ENCODE results near the gene SYDE2.

DNA sequence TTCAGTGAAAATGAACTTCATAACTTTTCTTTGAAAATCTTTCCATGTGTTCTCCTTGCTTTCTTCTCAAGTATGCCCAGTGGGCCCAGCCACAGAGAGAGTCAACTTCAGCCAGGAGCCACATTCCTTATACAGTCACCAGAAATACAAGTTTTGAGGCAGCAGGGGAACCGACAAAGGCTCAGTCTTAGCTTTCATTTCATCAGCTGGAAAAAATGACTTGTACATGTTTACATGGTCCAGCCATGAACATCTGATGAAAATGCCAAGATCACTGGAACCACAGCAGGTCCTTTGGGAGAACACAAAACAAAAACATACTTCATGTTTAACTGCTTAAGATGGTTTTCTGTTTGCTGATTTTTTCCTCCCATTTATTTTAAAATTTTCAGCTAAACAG is 72.5 kb downstream of the SYDE2 start:
- TF ChIP-seq POLR2AphosphoS5 (IDR thresholded peaks at IDR 0.05; ENCODE audit: control insufficient read depth, insufficient read depth, low read depth, low read length) (no peak), CAMTA2 (CRISPR knock-in tag; conservative IDR thresholded peaks at IDR 0.05) (no peak)
- TF ChIP-seq, protein P1, sequence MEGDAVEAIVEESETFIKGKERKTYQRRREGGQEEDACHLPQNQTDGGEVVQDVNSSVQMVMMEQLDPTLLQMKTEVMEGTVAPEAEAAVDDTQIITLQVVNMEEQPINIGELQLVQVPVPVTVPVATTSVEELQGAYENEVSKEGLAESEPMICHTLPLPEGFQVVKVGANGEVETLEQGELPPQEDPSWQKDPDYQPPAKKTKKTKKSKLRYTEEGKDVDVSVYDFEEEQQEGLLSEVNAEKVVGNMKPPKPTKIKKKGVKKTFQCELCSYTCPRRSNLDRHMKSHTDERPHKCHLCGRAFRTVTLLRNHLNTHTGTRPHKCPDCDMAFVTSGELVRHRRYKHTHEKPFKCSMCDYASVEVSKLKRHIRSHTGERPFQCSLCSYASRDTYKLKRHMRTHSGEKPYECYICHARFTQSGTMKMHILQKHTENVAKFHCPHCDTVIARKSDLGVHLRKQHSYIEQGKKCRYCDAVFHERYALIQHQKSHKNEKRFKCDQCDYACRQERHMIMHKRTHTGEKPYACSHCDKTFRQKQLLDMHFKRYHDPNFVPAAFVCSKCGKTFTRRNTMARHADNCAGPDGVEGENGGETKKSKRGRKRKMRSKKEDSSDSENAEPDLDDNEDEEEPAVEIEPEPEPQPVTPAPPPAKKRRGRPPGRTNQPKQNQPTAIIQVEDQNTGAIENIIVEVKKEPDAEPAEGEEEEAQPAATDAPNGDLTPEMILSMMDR (IDR thresholded peaks at IDR 0.05 in 2 of 3, conservative IDR thresholded peaks at IDR 0.05 in 1 of 3; ENCODE audit: insufficient read depth in 2 of 3, low read depth in 1 of 3, low read length in 3 of 3) = no peak
- TF ChIP-seq, protein P2, sequence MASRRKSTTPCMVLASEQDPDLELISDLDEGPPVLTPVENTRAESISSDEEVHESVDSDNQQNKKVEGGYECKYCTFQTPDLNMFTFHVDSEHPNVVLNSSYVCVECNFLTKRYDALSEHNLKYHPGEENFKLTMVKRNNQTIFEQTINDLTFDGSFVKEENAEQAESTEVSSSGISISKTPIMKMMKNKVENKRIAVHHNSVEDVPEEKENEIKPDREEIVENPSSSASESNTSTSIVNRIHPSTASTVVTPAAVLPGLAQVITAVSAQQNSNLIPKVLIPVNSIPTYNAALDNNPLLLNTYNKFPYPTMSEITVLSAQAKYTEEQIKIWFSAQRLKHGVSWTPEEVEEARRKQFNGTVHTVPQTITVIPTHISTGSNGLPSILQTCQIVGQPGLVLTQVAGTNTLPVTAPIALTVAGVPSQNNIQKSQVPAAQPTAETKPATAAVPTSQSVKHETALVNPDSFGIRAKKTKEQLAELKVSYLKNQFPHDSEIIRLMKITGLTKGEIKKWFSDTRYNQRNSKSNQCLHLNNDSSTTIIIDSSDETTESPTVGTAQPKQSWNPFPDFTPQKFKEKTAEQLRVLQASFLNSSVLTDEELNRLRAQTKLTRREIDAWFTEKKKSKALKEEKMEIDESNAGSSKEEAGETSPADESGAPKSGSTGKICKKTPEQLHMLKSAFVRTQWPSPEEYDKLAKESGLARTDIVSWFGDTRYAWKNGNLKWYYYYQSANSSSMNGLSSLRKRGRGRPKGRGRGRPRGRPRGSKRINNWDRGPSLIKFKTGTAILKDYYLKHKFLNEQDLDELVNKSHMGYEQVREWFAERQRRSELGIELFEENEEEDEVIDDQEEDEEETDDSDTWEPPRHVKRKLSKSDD (conservative IDR thresholded peaks at IDR 0.05; ENCODE audit: low read length) = no peak
- TF ChIP-seq, protein P3, sequence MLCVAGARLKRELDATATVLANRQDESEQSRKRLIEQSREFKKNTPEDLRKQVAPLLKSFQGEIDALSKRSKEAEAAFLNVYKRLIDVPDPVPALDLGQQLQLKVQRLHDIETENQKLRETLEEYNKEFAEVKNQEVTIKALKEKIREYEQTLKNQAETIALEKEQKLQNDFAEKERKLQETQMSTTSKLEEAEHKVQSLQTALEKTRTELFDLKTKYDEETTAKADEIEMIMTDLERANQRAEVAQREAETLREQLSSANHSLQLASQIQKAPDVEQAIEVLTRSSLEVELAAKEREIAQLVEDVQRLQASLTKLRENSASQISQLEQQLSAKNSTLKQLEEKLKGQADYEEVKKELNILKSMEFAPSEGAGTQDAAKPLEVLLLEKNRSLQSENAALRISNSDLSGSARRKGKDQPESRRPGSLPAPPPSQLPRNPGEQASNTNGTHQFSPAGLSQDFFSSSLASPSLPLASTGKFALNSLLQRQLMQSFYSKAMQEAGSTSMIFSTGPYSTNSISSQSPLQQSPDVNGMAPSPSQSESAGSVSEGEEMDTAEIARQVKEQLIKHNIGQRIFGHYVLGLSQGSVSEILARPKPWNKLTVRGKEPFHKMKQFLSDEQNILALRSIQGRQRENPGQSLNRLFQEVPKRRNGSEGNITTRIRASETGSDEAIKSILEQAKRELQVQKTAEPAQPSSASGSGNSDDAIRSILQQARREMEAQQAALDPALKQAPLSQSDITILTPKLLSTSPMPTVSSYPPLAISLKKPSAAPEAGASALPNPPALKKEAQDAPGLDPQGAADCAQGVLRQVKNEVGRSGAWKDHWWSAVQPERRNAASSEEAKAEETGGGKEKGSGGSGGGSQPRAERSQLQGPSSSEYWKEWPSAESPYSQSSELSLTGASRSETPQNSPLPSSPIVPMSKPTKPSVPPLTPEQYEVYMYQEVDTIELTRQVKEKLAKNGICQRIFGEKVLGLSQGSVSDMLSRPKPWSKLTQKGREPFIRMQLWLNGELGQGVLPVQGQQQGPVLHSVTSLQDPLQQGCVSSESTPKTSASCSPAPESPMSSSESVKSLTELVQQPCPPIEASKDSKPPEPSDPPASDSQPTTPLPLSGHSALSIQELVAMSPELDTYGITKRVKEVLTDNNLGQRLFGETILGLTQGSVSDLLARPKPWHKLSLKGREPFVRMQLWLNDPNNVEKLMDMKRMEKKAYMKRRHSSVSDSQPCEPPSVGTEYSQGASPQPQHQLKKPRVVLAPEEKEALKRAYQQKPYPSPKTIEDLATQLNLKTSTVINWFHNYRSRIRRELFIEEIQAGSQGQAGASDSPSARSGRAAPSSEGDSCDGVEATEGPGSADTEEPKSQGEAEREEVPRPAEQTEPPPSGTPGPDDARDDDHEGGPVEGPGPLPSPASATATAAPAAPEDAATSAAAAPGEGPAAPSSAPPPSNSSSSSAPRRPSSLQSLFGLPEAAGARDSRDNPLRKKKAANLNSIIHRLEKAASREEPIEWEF (CRISPR knock-in tag; IDR thresholded peaks at IDR 0.05) = no peak
